ENCODE measurements around the gene PSMD9.

GRCh38 chr12:121903202-121903601 is 14.6 kb downstream of the PSMD9 start:
- TF ChIP-seq POLR2A (IDR thresholded peaks at IDR 0.05) (no peak), POLR2AphosphoS5 (IDR thresholded peaks at IDR 0.05) (no peak)
- TF ChIP-seq, protein P1, sequence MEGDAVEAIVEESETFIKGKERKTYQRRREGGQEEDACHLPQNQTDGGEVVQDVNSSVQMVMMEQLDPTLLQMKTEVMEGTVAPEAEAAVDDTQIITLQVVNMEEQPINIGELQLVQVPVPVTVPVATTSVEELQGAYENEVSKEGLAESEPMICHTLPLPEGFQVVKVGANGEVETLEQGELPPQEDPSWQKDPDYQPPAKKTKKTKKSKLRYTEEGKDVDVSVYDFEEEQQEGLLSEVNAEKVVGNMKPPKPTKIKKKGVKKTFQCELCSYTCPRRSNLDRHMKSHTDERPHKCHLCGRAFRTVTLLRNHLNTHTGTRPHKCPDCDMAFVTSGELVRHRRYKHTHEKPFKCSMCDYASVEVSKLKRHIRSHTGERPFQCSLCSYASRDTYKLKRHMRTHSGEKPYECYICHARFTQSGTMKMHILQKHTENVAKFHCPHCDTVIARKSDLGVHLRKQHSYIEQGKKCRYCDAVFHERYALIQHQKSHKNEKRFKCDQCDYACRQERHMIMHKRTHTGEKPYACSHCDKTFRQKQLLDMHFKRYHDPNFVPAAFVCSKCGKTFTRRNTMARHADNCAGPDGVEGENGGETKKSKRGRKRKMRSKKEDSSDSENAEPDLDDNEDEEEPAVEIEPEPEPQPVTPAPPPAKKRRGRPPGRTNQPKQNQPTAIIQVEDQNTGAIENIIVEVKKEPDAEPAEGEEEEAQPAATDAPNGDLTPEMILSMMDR (IDR thresholded peaks at IDR 0.05 in 8 of 11, conservative IDR thresholded peaks at IDR 0.05 in 3 of 11): no peak
